ENCODE results near the gene ARSB.
A peak's percentile ranks its signal among the peaks of the same experiment; 100 is the strongest.
"Not testable (repeated sequence)": the region's sequence is repeated elsewhere in the genome, so short reads cannot be mapped to it uniquely, and the experiment has no call there.

The ARSB gene

DNA sequence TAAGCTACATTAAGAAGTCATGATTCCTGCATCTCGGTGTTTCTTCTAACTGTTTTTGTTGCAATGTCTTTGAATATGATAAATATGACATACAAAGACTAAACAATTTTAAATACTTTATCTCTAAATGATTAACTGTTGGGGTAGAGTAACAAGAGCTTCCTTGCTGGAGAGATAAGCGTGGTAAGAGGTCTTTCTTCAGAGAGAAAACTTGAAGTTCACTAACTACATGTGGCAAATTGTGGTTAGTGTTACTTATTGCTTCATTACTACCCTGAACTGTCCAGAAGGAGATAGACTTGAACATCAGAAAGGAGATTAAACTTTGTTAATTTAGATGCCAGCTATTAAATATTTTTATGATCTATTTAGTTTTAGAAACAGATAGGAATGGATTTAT, 7.0 kb upstream of the ARSB start:
- no peak overlapping the region for H3K9ac ChIP-seq (ENCODE audit: low read length)

DNA sequence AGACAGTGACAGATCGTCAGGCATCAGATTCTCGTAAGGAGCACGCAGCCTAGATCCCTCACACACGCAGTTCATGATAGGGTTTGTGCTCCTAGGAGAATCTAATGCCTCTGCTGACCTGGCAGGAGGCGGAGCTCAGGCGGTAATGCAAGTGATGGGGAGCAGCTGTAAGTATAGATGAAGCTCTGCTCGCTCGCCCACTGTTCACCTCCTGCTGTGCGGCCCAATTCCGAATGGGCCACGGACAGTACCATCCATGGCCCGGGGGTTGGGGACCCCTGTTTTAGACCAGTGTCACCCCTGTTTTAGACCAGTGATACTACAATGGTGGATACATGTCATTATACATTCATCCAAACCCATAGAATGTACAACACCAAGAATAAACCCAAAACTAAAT, 4.0 kb upstream of the ARSB start:
- no peak overlapping the region for H3K27ac ChIP-seq (ENCODE audit: low read length)
- no peak overlapping the region for H3K9ac ChIP-seq (ENCODE audit: low read length)
- H3K4me1 ChIP-seq (ENCODE audit: control insufficient read depth, low read depth, low read length): peaks cover 7% of the 10 kb centered on the region
- no peaks in the 10 kb centered on the region for H3K36me3 ChIP-seq (ENCODE audit: control insufficient read depth, low read depth, low read length)
- peaks cover 5% of the 10 kb centered on the region for H3K27me3 ChIP-seq (ENCODE audit: control insufficient read depth, insufficient read depth, low read length)
- H3K4me3 ChIP-seq (ENCODE audit: low read length): no peak overlapping the region
- H3K9me3 ChIP-seq (ENCODE audit: control insufficient read depth, low read depth, low read length): no peaks in the 10 kb centered on the region

More for the DNA sequence above, 7.0 kb upstream of the ARSB start:
- H3K9me3 ChIP-seq (ENCODE audit: control insufficient read depth, low read depth, low read length): no peaks in the 10 kb centered on the region
- H3K4me1 ChIP-seq (ENCODE audit: control insufficient read depth, low read depth, low read length): no peaks in the 10 kb centered on the region
- H3K27me3 ChIP-seq (ENCODE audit: control insufficient read depth, insufficient read depth, low read length): no peaks in the 10 kb centered on the region
- no peak overlapping the region for H3K4me3 ChIP-seq (ENCODE audit: low read length)
- H3K36me3 ChIP-seq (ENCODE audit: control insufficient read depth, low read depth, low read length): no peaks in the 10 kb centered on the region
- H3K27ac ChIP-seq (ENCODE audit: low read length): no peak overlapping the region

DNA sequence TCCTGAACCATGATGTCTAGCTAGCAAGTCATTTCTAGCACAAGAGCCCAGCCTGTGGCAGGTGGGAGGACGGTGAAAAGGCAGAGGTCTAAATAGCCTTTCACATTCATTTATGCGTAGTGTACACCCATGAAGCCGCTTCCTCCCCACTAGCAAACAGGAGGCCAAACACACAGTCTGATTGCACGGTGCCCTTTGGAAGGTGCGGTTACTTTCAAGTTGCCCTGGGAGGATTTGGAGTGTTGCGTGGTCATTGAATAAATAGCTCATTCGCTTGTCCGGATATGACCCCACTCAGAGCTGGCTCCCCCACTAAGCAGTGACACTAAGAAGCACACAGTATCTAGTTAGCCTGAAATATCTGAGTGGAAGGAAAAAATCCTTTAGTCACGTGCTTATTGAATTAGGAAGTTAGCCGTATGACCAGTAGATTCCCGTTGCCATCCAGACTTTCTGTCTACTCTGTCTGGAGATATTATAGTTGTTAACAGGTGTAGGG, 664 bp upstream of the ARSB start:
- Histone ChIP-seq H3K4me3 (ENCODE audit: low read length) (peak overlapping the region; percentile 86), H3K9ac (ENCODE audit: low read length) (peak overlapping the region; percentile 75), H3K36me3 (ENCODE audit: control insufficient read depth, low read depth, low read length) (no peaks in the 10 kb centered on the region), H3K4me1 (ENCODE audit: control insufficient read depth, low read depth, low read length) (peaks cover 15% of the 10 kb centered on the region), H3K9me3 (ENCODE audit: control insufficient read depth, low read depth, low read length) (no peaks in the 10 kb centered on the region), H3K27ac (ENCODE audit: low read length) (no peak overlapping the region), H3K27me3 (ENCODE audit: control insufficient read depth, insufficient read depth, low read length) (peaks cover 5% of the 10 kb centered on the region)

DNA sequence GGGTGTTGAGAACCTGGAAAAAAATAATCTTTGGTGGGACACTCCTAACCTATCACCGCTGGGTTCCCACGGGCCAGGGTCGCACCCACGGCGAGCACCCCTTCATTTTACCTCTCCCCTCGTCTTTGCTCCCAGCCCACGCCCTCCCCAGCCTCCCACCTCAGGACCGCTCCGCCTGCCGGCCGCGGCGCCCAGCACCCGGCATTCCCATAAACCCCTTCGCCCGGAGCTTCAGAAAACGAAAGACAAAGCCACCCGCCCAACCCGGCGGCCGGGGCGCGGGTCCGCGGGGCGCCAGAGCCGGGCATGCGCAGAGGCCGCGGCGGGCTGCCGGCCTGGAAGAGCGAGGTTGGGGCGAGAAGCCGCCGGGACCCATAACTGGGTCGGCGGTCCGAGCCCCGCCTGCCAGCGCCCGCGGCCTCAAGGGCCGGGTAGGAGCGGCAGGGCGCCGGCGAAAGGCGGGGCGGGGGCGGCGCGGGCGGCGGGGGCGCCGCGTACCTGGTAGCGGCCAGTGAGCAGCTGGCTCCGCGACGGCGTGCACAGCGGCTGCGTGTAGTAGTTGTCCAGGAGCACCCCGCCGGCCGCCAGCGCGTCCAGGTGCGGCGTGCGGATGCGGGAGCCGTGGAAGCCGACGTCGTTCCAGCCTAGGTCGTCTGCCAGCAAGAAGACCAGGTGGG, 533 bp downstream of the ARSB start:
- H3K4me3 ChIP-seq (ENCODE audit: low read length): peak overlapping the region; percentile 86
- H3K9me3 ChIP-seq (ENCODE audit: control insufficient read depth, low read depth, low read length): no peaks in the 10 kb centered on the region
- peak overlapping the region; percentile 75 for H3K9ac ChIP-seq (ENCODE audit: low read length)
- H3K27me3 ChIP-seq (ENCODE audit: control insufficient read depth, insufficient read depth, low read length): peaks cover 5% of the 10 kb centered on the region
- H3K27ac ChIP-seq (ENCODE audit: low read length): peak overlapping the region; percentile 6
- no peaks in the 10 kb centered on the region for H3K36me3 ChIP-seq (ENCODE audit: control insufficient read depth, low read depth, low read length)
- H3K4me1 ChIP-seq (ENCODE audit: control insufficient read depth, low read depth, low read length): peaks cover 15% of the 10 kb centered on the region

DNA sequence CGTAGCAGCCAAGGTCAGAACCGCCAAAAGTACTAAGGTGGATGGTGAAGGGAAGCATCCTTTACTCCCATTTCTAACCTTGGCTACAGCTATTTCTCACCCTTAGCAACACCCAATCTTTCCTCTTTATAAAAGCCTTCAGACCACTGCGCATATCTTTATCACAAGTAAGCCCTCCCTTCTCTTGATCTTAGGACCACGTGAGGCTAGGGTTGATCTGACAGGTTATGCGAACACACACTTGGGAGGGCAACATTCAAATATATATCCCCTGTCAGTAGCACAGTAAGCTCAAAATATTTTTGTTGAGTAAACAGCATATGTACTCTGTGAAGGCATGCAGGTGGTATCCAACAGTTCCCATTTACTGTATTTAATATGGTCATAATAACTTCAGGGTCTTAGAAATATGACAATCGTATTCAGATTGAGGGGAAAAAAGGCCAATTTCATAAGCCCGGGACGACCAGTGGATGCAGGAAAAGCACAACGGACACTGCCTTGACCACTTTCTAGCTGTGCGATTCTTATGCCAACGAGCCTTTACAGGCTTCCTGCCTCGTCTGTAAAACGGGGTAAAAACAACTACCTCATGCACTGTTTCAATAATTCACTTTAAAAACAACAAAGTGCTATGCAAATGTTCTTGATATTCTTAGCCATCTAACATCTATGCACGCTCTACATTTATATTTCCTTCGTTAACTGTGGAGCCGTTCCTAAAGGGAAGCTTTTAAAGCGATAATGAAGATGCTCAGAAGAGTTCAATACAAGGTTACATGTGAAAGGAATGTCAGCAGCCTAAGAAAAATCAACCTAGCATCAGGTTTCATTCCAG, 1.3 kb downstream of the ARSB start:
- Histone ChIP-seq H3K9ac (ENCODE audit: low read length) (peak overlapping the region; percentile 75), H3K4me1 (ENCODE audit: control insufficient read depth, low read depth, low read length) (peaks cover 15% of the 10 kb centered on the region), H3K27ac (ENCODE audit: low read length) (peak overlapping the region; percentile 6), H3K9me3 (ENCODE audit: control insufficient read depth, low read depth, low read length) (no peaks in the 10 kb centered on the region), H3K36me3 (ENCODE audit: control insufficient read depth, low read depth, low read length) (no peaks in the 10 kb centered on the region), H3K27me3 (ENCODE audit: control insufficient read depth, insufficient read depth, low read length) (peaks cover 5% of the 10 kb centered on the region), H3K4me3 (ENCODE audit: low read length) (peak overlapping the region; percentile 86)

DNA sequence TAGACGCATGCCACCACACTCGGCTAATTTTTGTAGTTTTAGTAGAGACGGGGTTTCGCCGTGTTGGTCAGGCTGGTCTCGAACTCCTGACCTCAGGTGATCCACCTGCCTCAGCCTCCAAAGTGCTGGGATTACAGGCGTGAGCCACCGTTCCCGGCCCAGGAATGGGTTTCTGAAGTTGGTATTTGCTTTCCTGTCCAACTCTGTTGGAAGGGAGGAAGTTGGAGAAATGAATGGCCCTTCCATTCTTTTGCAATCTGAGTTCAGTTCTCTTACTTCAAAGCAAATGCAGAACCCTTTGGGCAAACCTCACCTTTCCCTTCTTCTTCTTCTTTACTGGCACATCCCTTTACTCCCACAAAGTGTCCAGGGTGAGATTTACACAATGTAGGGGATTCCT, 1.9 kb downstream of the ARSB start:
- H3K4me3 ChIP-seq (ENCODE audit: low read length): peak overlapping the region; percentile 86
- H3K27me3 ChIP-seq (ENCODE audit: control insufficient read depth, insufficient read depth, low read length); H3K9ac ChIP-seq (ENCODE audit: low read length); H3K27ac ChIP-seq (ENCODE audit: low read length); H3K36me3 ChIP-seq (ENCODE audit: control insufficient read depth, low read depth, low read length); H3K9me3 ChIP-seq (ENCODE audit: control insufficient read depth, low read depth, low read length): not testable (repeated sequence)
- H3K4me1 ChIP-seq (ENCODE audit: control insufficient read depth, low read depth, low read length): peaks cover 15% of the 10 kb centered on the region

DNA sequence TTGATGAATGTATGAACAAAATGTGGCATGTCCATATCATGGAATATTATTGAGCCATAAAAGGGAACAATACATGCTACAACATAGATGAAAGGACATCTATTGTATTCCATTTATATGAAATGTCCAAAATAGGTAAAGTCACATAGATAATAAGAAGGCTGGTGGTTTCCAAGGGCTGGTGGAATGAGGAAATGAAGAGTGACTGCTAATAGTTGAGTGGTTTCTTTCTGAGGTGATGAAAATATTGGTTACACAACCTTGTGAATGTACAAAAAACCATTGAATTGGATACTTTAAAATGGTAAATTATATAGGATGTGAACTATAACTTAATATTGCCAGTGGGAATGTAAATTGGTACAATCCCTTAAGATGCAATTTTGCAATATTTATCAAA, 5.2 kb downstream of the ARSB start:
- Histone ChIP-seq H3K27me3 (ENCODE audit: control insufficient read depth, insufficient read depth, low read length) (no peaks in the 10 kb centered on the region), H3K9me3 (ENCODE audit: control insufficient read depth, low read depth, low read length) (no peaks in the 10 kb centered on the region), H3K27ac (ENCODE audit: low read length) (no peak overlapping the region), H3K36me3 (ENCODE audit: control insufficient read depth, low read depth, low read length) (no peaks in the 10 kb centered on the region), H3K9ac (ENCODE audit: low read length) (no peak overlapping the region), H3K4me1 (ENCODE audit: control insufficient read depth, low read depth, low read length) (peaks cover 13% of the 10 kb centered on the region), H3K4me3 (ENCODE audit: low read length) (no peak overlapping the region)

DNA sequence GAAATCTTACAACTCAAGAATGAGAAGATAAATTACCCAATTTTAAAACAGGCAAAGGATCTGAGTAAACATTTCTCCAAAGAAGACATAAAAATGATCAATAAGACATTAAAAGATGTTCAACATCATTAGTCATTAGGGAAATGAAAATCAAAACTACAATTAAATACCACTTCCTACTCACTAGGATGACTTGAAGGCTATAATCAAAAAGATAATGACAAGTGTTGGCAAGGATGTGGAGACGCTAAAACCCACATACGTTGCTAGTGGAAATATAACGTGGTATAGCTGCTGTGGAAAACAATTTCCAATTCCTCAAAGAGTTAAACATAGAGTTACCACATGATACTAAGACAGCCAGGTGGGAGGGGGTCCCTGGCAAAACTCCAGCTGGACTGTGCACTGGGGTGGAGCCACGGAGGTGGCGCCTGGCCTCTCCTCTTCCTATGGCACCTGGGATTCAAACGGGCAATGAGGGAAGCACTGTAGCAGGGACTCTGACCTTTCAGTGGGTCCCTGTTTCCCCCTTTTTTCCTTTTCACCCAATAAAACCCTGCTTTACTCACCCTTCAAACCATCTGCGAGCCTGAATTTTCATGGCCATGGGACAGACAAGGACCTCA, 5.9 kb downstream of the ARSB start:
- peaks cover 13% of the 10 kb centered on the region for H3K4me1 ChIP-seq (ENCODE audit: control insufficient read depth, low read depth, low read length)
- H3K36me3 ChIP-seq (ENCODE audit: control insufficient read depth, low read depth, low read length): no peaks in the 10 kb centered on the region
- H3K9ac ChIP-seq (ENCODE audit: low read length): no peak overlapping the region
- no peaks in the 10 kb centered on the region for H3K9me3 ChIP-seq (ENCODE audit: control insufficient read depth, low read depth, low read length)
- no peak overlapping the region for H3K27ac ChIP-seq (ENCODE audit: low read length)
- H3K4me3 ChIP-seq (ENCODE audit: low read length): no peak overlapping the region
- no peaks in the 10 kb centered on the region for H3K27me3 ChIP-seq (ENCODE audit: control insufficient read depth, insufficient read depth, low read length)

DNA sequence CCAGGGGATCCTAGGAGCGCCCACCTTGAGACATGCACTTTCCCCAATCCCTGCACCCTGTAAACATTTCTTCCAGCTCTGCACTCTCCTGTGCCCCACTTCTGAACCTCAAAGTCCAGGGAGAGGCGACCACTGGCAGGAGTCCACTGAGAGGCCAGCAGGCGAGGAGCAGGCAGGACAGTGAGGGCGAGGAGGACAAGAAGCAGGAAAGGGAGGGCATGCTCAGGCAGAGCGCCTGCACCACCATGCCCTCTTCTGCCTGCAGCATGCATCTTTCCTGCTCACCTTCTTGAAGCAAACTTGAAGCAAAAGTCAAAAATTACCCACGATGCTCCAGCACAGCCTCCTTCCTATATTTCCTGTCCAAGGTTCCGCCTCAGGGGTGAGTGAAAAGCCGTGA, 10.1 kb downstream of the ARSB start:
- Histone ChIP-seq H3K27me3 (ENCODE audit: control insufficient read depth, insufficient read depth, low read length) (no peaks in the 10 kb centered on the region), H3K36me3 (ENCODE audit: control insufficient read depth, low read depth, low read length) (no peaks in the 10 kb centered on the region), H3K4me3 (ENCODE audit: low read length) (no peak overlapping the region), H3K4me1 (ENCODE audit: control insufficient read depth, low read depth, low read length) (peaks cover 4% of the 10 kb centered on the region), H3K9ac (ENCODE audit: low read length) (no peak overlapping the region), H3K27ac (ENCODE audit: low read length) (no peak overlapping the region), H3K9me3 (ENCODE audit: control insufficient read depth, low read depth, low read length) (no peaks in the 10 kb centered on the region)

DNA sequence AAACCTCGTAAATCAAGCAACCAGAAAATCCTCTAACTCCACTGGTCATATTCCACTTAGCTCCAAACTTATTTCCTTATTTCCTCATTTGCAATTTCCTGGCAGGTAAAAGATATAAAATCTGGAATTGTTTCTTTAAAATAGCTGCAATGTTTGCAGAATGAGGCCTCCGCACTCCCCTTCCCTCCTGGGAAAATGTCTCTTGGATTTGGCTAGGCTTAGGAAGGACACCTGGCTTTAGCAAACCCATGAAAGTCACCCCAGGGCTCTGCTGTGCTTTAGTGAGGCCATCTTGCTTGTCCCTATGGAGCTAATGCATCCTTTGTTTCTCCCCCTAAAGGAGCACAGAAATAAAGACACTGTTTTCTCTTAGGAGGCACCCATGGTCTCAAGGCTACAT, 10.5 kb downstream of the ARSB start:
- Histone ChIP-seq H3K27me3 (ENCODE audit: control insufficient read depth, insufficient read depth, low read length) (no peaks in the 10 kb centered on the region), H3K36me3 (ENCODE audit: control insufficient read depth, low read depth, low read length) (no peaks in the 10 kb centered on the region), H3K9me3 (ENCODE audit: control insufficient read depth, low read depth, low read length) (no peaks in the 10 kb centered on the region), H3K4me3 (ENCODE audit: low read length) (no peak overlapping the region), H3K27ac (ENCODE audit: low read length) (no peak overlapping the region), H3K9ac (ENCODE audit: low read length) (no peak overlapping the region), H3K4me1 (ENCODE audit: control insufficient read depth, low read depth, low read length) (peaks cover 4% of the 10 kb centered on the region)

DNA sequence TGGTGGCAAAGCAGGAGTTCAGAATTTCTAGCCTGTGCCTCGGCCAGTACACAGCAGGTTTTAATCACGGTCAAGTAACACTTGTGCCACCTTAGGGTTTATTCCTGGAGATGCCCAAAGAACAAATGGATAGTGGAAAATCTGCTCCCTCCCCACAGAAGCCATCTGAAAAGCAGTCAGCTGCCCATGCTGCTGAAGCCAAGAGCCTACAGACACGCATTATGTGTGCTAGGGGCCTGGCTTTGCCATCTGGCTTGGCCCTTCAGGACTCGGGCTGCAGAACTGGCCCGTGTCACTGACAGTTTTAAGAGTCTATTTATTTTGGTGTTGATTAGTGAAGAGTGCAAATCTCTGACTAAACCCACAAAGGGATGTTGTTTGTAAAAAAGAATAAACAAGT, 11.1 kb downstream of the ARSB start:
- no peak overlapping the region for H3K27ac ChIP-seq (ENCODE audit: low read length)
- H3K9ac ChIP-seq (ENCODE audit: low read length): no peak overlapping the region
- no peaks in the 10 kb centered on the region for H3K9me3 ChIP-seq (ENCODE audit: control insufficient read depth, low read depth, low read length)
- no peaks in the 10 kb centered on the region for H3K27me3 ChIP-seq (ENCODE audit: control insufficient read depth, insufficient read depth, low read length)
- H3K4me3 ChIP-seq (ENCODE audit: low read length): no peak overlapping the region
- H3K36me3 ChIP-seq (ENCODE audit: control insufficient read depth, low read depth, low read length): no peaks in the 10 kb centered on the region
- H3K4me1 ChIP-seq (ENCODE audit: control insufficient read depth, low read depth, low read length): peaks cover 4% of the 10 kb centered on the region
